ENCODE results near the gene MRPL17. TPM values are rescaled to one million over a fixed set of nuclear protein-coding genes. Genes with fewer than 3 reads are reported as not detected.

The MRPL17 gene
- total RNA-seq: 10 to 100 TPM; 16.8 to 25.2 (median 18.9) TPM

DNA sequence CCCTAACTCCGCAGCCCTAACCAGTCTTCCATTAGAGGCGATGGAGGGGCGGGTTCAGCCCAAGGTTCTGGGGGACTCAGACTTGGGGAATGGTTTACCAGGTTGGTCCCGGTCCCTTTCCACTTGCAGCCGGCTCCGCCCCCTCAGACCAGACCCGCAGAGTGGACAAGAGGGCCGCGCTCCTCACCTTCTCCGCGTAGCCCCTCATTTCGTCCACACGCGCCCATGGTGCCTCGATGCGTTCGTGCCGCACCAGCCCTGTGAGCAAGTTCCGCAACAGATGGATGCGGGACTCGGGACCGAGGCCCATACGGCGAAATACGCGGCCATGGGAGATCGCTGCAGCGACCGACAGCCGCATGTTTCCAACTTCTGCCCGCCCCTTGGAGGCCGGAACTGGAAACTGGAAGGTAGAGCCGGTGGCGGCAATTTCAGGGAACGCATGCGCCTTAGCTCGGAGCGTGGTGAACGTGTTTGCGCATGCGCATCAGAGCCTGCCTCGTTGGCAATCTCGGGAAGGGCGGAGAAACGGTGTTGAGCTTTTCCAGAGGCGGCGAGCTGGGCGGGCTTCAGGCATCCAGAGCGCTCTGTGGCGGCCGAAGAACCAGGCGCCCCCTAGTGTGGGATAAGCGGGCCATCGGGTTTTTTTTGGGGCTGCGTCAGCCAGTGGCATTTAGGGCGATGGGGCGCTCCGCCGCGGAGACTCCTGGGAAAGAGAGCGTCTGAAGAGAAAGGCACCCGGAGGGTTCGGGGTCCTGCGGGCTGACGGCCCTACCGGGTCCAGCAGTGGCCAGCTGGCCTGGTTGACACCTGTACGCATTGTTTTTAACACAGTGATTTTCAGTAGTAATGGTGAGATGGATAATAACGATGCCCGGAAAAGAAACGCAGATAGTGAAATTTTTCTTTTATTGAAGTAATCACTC is at the start of gene MRPL17:
Gene MRPL17, minus strand, starts transcription at position 405 of the 926 bp plus-strand sequence. Its CDS starts 44 bp downstream, at position 361.
- H3K4me3 ChIP-seq: peak within 1 kb of the TSS; percentile 83 to 86 (median 85)
- H3K9me3 ChIP-seq: no peaks in the 10 kb centered on the region
- intact Hi-C loops (cut with DNase I; ENCODE audit: low total_unique reads): no loop called here
- TF ChIP-seq, protein P1, sequence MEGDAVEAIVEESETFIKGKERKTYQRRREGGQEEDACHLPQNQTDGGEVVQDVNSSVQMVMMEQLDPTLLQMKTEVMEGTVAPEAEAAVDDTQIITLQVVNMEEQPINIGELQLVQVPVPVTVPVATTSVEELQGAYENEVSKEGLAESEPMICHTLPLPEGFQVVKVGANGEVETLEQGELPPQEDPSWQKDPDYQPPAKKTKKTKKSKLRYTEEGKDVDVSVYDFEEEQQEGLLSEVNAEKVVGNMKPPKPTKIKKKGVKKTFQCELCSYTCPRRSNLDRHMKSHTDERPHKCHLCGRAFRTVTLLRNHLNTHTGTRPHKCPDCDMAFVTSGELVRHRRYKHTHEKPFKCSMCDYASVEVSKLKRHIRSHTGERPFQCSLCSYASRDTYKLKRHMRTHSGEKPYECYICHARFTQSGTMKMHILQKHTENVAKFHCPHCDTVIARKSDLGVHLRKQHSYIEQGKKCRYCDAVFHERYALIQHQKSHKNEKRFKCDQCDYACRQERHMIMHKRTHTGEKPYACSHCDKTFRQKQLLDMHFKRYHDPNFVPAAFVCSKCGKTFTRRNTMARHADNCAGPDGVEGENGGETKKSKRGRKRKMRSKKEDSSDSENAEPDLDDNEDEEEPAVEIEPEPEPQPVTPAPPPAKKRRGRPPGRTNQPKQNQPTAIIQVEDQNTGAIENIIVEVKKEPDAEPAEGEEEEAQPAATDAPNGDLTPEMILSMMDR (IDR thresholded peaks at IDR 0.05): peak; percentile 91 to 97 (median 91)
- TF ChIP-seq POLR2A (IDR thresholded peaks at IDR 0.05) (peak; percentile 28), POLR2AphosphoS5 (IDR thresholded peaks at IDR 0.05) (peak; percentile 62 to 84 (median 70))
- DNase-seq (ENCODE audit: low spot score in 2 of 2): peak; percentile 98
- no peaks in the 10 kb centered on the region for H3K4me1 ChIP-seq
- H3K27ac ChIP-seq: peak within 1 kb of the TSS; percentile 91 to 94
- no peaks in the 10 kb centered on the region for H3K36me3 ChIP-seq
- H3K27me3 ChIP-seq: no peaks in the 10 kb centered on the region

DNA sequence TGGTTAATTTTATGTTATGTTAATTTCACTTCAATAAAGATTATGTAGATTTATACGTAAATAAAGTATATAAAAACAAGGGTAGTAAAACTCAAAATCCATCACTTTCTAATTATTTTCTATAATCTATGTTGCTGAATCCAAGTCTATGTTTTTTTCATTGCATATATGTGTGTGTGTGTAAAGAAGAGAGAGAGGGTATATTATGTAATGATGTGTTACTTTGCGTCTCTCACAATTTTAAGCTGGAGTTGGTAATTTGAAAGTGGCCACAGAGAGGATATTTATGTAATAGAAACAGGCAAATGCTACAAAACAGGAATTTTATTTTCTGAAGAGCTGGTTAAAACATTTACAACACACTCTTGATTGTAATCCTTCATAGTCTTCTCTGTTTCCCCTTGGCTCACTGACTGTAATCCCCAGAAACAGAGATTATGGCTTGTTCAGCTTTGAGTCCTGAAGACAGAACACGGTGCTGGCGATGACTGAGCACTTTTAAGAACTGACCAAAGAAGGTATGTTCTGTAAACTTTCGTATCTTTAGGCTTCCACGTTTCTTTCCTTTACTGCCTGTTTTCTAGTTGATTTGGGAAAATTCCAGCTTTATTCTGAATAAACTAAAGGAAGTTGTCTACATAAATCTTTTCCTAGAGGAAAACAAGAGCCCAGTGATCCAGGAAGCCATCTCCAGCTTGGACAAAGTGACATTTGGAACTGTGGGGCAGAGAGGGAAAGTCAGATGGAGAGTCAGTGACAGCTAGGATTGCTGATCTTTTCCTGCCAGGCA is 45.0 kb upstream of the MRPL17 start:
- H3K9me3 ChIP-seq: no peaks in the 10 kb centered on the region
- no peak overlapping the region for H3K27ac ChIP-seq
- intact Hi-C loops (cut with DNase I; ENCODE audit: low total_unique reads): no loop called here
- H3K4me3 ChIP-seq: no peak overlapping the region
- H3K27me3 ChIP-seq: no peaks in the 10 kb centered on the region
- TF ChIP-seq, protein P1 (IDR thresholded peaks at IDR 0.05): no peak
- TF ChIP-seq POLR2AphosphoS5 (IDR thresholded peaks at IDR 0.05) (no peak), POLR2A (IDR thresholded peaks at IDR 0.05) (no peak)
- no peak for DNase-seq (ENCODE audit: low spot score in 2 of 2)
- no peaks in the 10 kb centered on the region for H3K36me3 ChIP-seq
- no peaks in the 10 kb centered on the region for H3K4me1 ChIP-seq

DNA sequence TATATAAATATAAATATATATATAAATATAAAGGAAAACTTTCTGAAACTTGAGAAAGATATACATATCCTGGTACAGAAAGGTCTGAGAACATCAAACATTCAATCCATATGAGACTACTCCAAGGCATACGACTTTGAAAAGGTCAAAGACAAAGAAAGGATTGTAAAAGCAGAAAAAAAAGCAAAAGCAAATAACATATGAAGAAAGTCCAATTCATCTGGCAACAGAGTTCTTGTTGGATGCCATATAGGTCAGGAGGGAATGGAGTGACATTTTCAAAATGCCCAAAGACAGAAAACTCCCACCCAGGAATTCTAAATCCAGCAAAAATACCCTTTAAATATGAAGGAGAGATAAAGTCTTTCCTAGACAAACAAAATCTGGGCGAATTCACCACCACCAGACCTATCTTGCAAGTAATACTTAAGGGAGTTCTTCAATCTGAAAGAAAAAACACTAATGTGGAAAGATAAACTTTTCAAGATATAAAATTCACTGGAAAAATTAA is 42.3 kb upstream of the MRPL17 start:
- TF ChIP-seq POLR2AphosphoS5 (IDR thresholded peaks at IDR 0.05) (no peak), POLR2A (IDR thresholded peaks at IDR 0.05) (no peak)
- TF ChIP-seq, protein P1 (IDR thresholded peaks at IDR 0.05): no peak
- no peaks in the 10 kb centered on the region for H3K36me3 ChIP-seq
- no peaks in the 10 kb centered on the region for H3K27me3 ChIP-seq
- H3K27ac ChIP-seq: no peak overlapping the region
- no peaks in the 10 kb centered on the region for H3K9me3 ChIP-seq
- intact Hi-C loops (cut with DNase I; ENCODE audit: low total_unique reads): no loop called here
- no peak overlapping the region for H3K4me3 ChIP-seq
- no peaks in the 10 kb centered on the region for H3K4me1 ChIP-seq
- DNase-seq (ENCODE audit: low spot score in 2 of 2): no peak

DNA sequence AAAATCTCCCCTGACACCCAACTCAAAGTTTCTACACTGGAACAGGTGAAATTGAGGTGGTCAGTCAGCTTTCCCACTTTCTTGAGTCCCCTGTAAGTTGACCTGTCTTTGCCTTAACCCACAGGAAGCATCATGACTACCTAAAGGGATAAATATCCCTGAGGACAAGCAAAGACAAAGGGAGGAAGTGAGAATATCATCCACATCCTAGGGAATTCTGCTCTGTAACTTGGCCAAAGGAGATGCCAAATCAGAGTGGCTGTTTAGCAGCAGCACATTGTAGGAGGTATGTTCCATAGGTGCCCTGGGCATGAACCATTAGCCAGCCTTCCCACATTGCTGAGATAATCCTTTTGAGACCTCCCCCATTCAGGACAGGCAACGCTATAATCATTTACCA is 40.9 kb upstream of the MRPL17 start:
- no peaks in the 10 kb centered on the region for H3K27me3 ChIP-seq
- no peak for DNase-seq (ENCODE audit: low spot score in 2 of 2)
- intact Hi-C loops (cut with DNase I; ENCODE audit: low total_unique reads): no loop called here
- no peak overlapping the region for H3K27ac ChIP-seq
- no peak overlapping the region for H3K4me3 ChIP-seq
- no peaks in the 10 kb centered on the region for H3K9me3 ChIP-seq
- no peaks in the 10 kb centered on the region for H3K4me1 ChIP-seq
- TF ChIP-seq POLR2AphosphoS5 (IDR thresholded peaks at IDR 0.05) (no peak), POLR2A (IDR thresholded peaks at IDR 0.05) (no peak)
- TF ChIP-seq, protein P1 (IDR thresholded peaks at IDR 0.05): no peak
- no peaks in the 10 kb centered on the region for H3K36me3 ChIP-seq

Measured in breast epithelium (tissue), 4 donors.